Heart right ventricle (tissue), 16 donors: Measurements from ENCODE around the gene UGP2. TPM values are rescaled to one million over a fixed set of nuclear protein-coding genes. Genes with fewer than 3 reads are reported as not detected.

Source experiments
- ATAC-seq, 8 donors: fragments of 200-7000 bp; cut with Tn5 transposase; one replicate each; pipeline ENCODE4 v1.9.1; 2020; ENCODE audit warnings: mild to moderate bottlenecking in 8 of 8, moderate library complexity in 8 of 8, moderate number of reproducible peaks in 1 of 8
- DNase-seq, 2 donors: peaks; one replicate each; pipeline ENCODE4 v3.0.0-alpha.2; 2020
- H3K27ac ChIP-seq, 10 donors: fragments of 200-600 bp; sonication (generic) in 2 of 10; one replicate each; pipeline versions ENCODE4 v1.5.0 to v1.8.0; 2020 to 2022; ENCODE audit warnings: mild to moderate bottlenecking in 3 of 10
- H3K27me3 ChIP-seq, 7 donors: fragments of 200-600 bp; one replicate each; pipeline ENCODE4 v1.8.0; 2021 to 2022; ENCODE audit warnings: mild to moderate bottlenecking in 2 of 7
- H3K36me3 ChIP-seq, 9 donors: fragments of 200-600 bp; sonication (generic) in 1 of 9; one replicate each; pipeline versions ENCODE4 v1.5.0 to v1.8.0; 2020 to 2022; ENCODE audit warnings: mild to moderate bottlenecking in 2 of 9
- H3K4me1 ChIP-seq, 9 donors: fragments of 200-600 bp; sonication (generic) in 1 of 9; one replicate each; pipeline versions ENCODE4 v1.5.0 to v1.8.0; 2020 to 2022; ENCODE audit warnings: mild to moderate bottlenecking in 4 of 9
- H3K4me3 ChIP-seq, 10 donors: fragments of 200-600 bp; sonication (generic) in 2 of 10; one replicate each; pipeline versions ENCODE4 v1.5.0 to v1.8.0; 2020 to 2022; ENCODE audit warnings: mild to moderate bottlenecking in 7 of 10, moderate library complexity in 2 of 10
- H3K9me3 ChIP-seq, 11 donors: fragments of 200-600 bp in 10 of 11; sonication (generic) in 2 of 11; one replicate each; pipeline versions ENCODE4 v1.5.0 to v1.8.0; 2013 to 2022; ENCODE audit warnings: mild to moderate bottlenecking in 2 of 11, control low read depth in 1 of 11, moderate library complexity in 1 of 11
- WGBS, 2 donors: extraction: QIAGEN DNeasy Blood & Tissue Kit; methylation state at CpG; one replicate each; pipeline ENCODE4 v1.1.7; 2013; ENCODE audit warnings: inconsistent platforms in 1 of 2; 5-methylcytosine and 5-hydroxymethylcytosine counted together
- intact Hi-C, 10 donors: fragments of 100-400 bp; cut with DNase I; formaldehyde crosslinking; loops; one replicate each; pipeline versions ENCODE4 v1.11.1 to v1.14.2; 2022
- polyA plus RNA-seq, 2 donors: library from polyadenylated mRNA; stranded (reverse); fragments of 200-250 nt; gene quantifications; one replicate each; pipeline ENCODE4 v1.2.3, GENCODE V29; 2013
- total RNA-seq, 10 donors: library from RNA; stranded (reverse); fragmentation: NEBNext Ultra II Directional in 3 of 10; extraction: Animal tissue kit (Norgen Biotek cat#: 25700) in 3 of 10; gene quantifications; one replicate each; pipeline versions ENCODE4 v1.2.1 to v1.2.4, GENCODE V29; 2021 to 2023
- TF ChIP-seq, protein P1 (sequence below), 9 donors: fragments of 200-600 bp; sonication (generic) in 2 of 9; IDR thresholded peaks; one replicate each; pipeline versions ENCODE4 v1.5.0 to v1.8.0; 2021 to 2022; ENCODE audit warnings: antibody characterized with exemption in 9 of 9, mild to moderate bottlenecking in 5 of 9, moderate library complexity in 1 of 9
- donor health status: Arrhythmogenic right ventricular cardiomyopathy.
- donor health status: ischemic (EF 13 %, LVEDD 7.1; RV severe dilation, severe dysfunction).
- donor health status: healthy with polysubstance abuse.
- donor health status: DM: no; HTN: yes; CAD: no.
- donor health status: DM: no; HTN: no; CAD: no.
- donor health status: ischemic (EF 25% LVEDD 6.9; RV normal size, moderate dysfunction).
- donor health status: ischemic (EF 25% LVEDD 5.7; RV mildly dilated, moderate dysfunction).
- donor health status: healthy.
- donor health status: DM: yes; HTN: yes; CAD: no.
- donor health status: Ischemic cardiomyopathy.
- donor health status: ischemic (EF 35%, LVEDD 5.7; RV mildly dilated, moderate dysfunction).
- donor health status: nonischemic (EF 11% LVEDD 7.7; RV severe dilation, severe dysfunction).
- donor health status: DM: yes; HTN: yes; CAD: no.
- donor health status: PGD.
- donor health status: ischemic (EF 29% LVEDD 5.4; RV normal size, mild dysfunction).
- donor health status: nonischemic (EF 23%, LVEDD 6.1; RV moderate dilation, normal function).

Gene UGP2
- total and polyA plus RNA-seq, 12 donors = 139 to 632 (median 371) TPM

DNA sequence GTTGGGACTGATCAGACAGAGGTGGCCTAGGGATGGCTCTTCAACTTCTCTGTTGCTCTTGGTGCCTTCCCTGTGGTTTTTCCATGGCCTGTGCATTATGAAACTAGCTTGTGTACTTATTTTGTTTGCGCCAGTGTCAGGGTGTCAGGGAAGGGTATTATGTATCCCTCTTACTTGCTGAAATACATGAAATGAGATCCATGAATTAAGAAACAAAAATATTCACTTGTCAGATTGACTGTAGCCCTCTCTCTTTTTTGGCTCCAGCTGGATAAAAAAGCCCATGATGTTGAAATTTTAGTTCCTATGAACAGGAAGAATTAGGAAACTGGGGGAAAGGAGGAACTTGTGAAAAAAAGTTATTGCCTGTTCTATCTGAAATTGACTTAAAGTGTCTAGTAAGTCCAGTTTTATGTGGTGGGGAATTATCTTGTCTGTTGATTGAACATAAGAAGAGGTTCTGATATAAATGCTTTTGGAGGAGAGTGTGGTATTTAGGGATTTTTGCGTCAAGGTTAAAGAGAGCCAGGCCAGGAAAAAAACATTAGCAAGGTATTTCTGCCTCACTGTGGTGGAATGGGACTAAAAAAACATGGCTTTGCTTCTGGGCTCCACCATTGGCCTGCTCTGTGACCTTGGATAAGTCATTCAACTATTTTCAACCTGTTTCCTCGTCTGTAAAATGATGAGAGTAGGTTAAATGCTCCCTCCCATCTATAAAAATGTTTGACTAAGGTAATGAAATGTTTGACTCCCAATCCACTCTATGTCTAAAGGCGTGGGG, 12.0 kb downstream of the UGP2 start:
- peaks cover 0 to 84% (median 73%) of the 10 kb centered on the region in 9 donors for H3K4me1 ChIP-seq
- H3K9me3 ChIP-seq = no peaks in the 10 kb centered on the region
- intact Hi-C loops = loop anchor here in 1 of 10 donors (10.0 kb wide), 1 partner anchor 259 kb away; no protein-coding TSS in a partner anchor
- no peaks in the 10 kb centered on the region for H3K27me3 ChIP-seq
- no peak overlapping the region for H3K4me3 ChIP-seq
- peaks cover 0 to 33% (median 16%) of the 10 kb centered on the region in 9 donors for H3K36me3 ChIP-seq
- ATAC-seq = peak in 2 of 8 donors; percentile 28 to 36
- TF ChIP-seq, protein P1, sequence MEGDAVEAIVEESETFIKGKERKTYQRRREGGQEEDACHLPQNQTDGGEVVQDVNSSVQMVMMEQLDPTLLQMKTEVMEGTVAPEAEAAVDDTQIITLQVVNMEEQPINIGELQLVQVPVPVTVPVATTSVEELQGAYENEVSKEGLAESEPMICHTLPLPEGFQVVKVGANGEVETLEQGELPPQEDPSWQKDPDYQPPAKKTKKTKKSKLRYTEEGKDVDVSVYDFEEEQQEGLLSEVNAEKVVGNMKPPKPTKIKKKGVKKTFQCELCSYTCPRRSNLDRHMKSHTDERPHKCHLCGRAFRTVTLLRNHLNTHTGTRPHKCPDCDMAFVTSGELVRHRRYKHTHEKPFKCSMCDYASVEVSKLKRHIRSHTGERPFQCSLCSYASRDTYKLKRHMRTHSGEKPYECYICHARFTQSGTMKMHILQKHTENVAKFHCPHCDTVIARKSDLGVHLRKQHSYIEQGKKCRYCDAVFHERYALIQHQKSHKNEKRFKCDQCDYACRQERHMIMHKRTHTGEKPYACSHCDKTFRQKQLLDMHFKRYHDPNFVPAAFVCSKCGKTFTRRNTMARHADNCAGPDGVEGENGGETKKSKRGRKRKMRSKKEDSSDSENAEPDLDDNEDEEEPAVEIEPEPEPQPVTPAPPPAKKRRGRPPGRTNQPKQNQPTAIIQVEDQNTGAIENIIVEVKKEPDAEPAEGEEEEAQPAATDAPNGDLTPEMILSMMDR (IDR thresholded peaks at IDR 0.05) = no peak
- peak overlapping the region in 8 of 10 donors; percentile 31 to 71 (median 46) for H3K27ac ChIP-seq
- whole genome bisulfite sequencing, 2 donors = 80 to 82% methylated on average over 4 of the region's 4 CpGs
- DNase-seq = no peak

DNA sequence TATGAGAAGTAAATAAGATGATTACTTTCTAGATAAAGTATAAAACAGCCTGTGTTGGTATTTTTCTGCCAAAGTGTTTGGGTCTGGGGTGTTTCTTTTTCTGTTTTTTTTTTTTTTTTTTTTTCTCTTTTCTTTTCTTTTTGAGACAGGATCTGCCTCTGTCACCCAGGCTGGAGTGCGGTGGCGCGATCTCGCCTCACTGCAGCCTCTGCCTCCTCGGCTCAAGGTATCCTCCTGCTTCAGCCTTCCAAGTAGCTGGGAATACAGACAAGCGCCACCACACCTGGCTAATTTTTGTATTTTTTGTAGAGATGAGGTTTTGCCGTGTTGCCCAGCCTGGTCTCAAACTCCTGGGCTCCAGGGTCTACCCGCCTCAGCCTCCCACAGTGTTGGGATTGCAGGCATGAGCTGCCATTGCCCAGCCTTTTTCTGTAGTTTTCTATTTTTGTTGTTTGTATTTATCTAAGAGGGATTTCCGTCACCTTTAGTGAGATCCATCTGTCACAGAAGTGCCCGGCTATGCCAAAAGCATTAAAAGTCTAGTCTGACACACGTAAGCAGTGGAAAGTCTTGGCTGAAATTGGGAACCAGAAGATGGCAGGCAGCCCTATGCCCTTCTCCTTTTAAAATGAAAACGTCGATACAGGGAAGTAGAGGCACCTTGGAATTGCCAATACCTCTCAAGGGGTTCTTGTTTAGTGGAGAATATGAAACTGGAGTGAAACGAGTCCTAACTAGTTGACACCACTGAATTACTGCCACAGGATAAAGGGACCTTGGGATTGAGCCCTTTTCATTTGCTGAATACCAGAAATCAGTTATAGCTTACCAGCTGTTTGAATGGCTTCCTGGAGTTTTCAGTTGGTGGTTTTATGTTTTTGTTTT, 14.0 kb downstream of the UGP2 start:
- Histone ChIP-seq H3K4me1 (peaks cover 0 to 64% (median 58%) of the 10 kb centered on the region in 9 donors), H3K4me3 (no peak overlapping the region), H3K27ac (peak overlapping the region in 7 of 10 donors; percentile 7 to 71 (median 51))

DNA sequence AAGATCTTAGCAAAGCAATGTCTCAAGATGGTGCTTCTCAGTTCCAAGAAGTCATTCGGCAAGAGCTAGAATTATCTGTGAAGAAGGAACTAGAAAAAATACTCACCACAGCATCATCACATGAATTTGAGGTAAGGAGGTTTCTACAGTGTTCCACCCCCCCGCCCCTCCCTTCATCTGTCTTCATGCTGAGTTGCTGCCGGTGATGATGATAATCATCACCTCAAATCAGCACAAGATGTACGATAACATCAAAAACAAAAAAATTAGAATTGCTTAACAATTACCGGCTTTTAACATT, 14.6 kb downstream of the UGP2 start:
- TF ChIP-seq, protein P1 (IDR thresholded peaks at IDR 0.05) = no peak
- Histone ChIP-seq H3K27me3 (no peaks in the 10 kb centered on the region), H3K4me3 (no peak overlapping the region), H3K4me1 (peaks cover 0 to 61% (median 58%) of the 10 kb centered on the region in 9 donors), H3K27ac (peak overlapping the region in 7 of 10 donors; percentile 7 to 71 (median 44)), H3K9me3 (no peaks in the 10 kb centered on the region), H3K36me3 (peaks cover 0 to 57% (median 18%) of the 10 kb centered on the region in 9 donors)
- intact Hi-C loops = loop anchor here in 1 of 10 donors (10.0 kb wide), 1 partner anchor 261 kb away; no protein-coding TSS in a partner anchor
- WGBS, 2 donors = 73 to 77% methylated on average over 5 of the region's 5 CpGs
- DNase-seq = no peak
- ATAC-seq = no peak

More for the DNA sequence above, 14.0 kb downstream of the UGP2 start:
- ATAC-seq (peak in 4 of 8 donors; percentile 20 to 70 (median 61)), DNase-seq (no peak)
- WGBS, 2 donors = 80 to 84% methylated on average over 14 of the region's 14 CpGs
- Histone ChIP-seq H3K36me3 (peaks cover 0 to 52% (median 18%) of the 10 kb centered on the region in 9 donors), H3K9me3 (no peaks in the 10 kb centered on the region), H3K27me3 (no peaks in the 10 kb centered on the region)
- TF ChIP-seq, protein P1 (IDR thresholded peaks at IDR 0.05) = no peak
- intact Hi-C loops = loop anchor here in 1 of 10 donors (10.0 kb wide), 1 partner anchor 261 kb away; no protein-coding TSS in a partner anchor

DNA sequence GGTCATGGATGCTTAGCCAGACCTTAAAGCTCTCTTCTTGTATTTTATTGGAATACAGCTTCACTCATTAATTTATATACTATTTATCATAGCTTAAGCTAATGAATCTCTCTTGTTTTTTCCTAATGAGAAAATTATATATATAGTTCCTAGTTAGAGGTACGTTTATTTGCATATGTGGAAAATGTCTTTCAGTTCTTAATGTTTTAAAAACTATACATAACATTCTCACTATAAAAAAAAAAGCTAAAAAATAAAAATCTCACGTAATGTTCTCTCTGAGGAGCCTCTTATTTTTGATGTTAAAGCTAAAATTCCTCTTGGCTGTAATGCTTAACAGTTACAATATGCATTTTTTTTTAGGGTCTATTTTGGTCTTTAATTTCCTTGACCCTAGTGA, 16.6 kb downstream of the UGP2 start:
- no peak for ATAC-seq
- no peak for DNase-seq
- Histone ChIP-seq H3K27ac (no peak overlapping the region), H3K36me3 (peaks cover 0 to 76% (median 27%) of the 10 kb centered on the region in 9 donors), H3K27me3 (no peaks in the 10 kb centered on the region), H3K4me1 (peaks cover 0 to 54% (median 40%) of the 10 kb centered on the region in 9 donors), H3K9me3 (no peaks in the 10 kb centered on the region), H3K4me3 (no peak overlapping the region)
- intact Hi-C loops = loop anchor here in 1 of 10 donors (10.0 kb wide), 1 partner anchor 263 kb away; no protein-coding TSS in a partner anchor
- TF ChIP-seq, protein P1 (IDR thresholded peaks at IDR 0.05) = no peak
- 97 to 99% methylated on average over 2 of the region's 2 CpGs for WGBS, 2 donors
